Activated CD4-positive, alpha-beta T cell treated with anti-CD3 and anti-CD28 coated beads, Interleukin-2, amount 50 U/mL, for 48 hours (primary cell): ENCODE measurements around the gene CLIP2.
"Not testable (repeated sequence)": the region's sequence is repeated elsewhere in the genome, so short reads cannot be mapped to it uniquely, and the experiment has no call there.

Source experiments
- DNase-seq, 2 experiments: peaks; one replicate each; pipeline ENCODE4 v3.0.0-alpha.2; 2020

The CLIP2 gene

DNA sequence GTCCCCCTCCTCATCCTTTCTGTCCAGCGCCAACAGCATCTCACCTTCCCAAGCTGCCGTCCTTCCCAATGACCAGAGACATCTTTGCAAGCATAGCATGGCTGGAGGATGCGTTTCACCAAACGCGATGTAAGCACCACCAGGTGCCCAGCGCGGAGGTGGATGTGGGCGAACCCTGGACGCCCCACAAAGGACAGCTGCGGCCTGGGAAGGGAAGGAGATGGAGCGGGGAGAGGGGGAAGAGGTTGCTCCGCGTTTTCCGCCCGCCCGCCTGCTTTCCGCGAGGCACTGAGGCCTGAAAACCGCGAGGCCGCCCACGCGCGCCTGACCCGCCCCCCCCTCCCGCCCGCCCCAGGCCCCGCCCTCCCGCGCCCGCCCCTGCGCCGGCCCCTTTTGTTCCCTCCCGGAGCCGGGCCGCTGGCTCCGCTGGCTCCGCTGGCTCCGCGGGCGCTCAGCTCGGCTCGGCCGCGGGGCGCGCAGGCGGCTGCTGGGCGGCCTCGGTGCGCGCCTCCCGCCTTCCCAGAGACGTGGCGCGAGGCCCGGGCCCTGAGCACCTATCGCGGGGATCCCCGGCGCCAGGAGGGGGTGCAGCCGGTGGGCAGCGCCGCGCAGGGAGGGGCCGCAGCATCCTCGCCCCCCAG, at the start of gene CLIP2:
Gene CLIP2, plus strand, starts transcription at position 390 of the 641 bp plus-strand sequence. CDS start 28,140 bp downstream, outside the sequence.
- peak; percentile 76 to 79 for DNase-seq

GRCh38 chr7:74240482-74240881, 48.7 kb upstream of the CLIP2 start:
- no peak for DNase-seq

- no peak for DNase-seq
These were observed 47.1 kb upstream of the CLIP2 start for GRCh38 chr7:74242122-74242443.

- no peak for DNase-seq
These were observed 42.7 kb upstream of the CLIP2 start for GRCh38 chr7:74246497-74246896.

DNA sequence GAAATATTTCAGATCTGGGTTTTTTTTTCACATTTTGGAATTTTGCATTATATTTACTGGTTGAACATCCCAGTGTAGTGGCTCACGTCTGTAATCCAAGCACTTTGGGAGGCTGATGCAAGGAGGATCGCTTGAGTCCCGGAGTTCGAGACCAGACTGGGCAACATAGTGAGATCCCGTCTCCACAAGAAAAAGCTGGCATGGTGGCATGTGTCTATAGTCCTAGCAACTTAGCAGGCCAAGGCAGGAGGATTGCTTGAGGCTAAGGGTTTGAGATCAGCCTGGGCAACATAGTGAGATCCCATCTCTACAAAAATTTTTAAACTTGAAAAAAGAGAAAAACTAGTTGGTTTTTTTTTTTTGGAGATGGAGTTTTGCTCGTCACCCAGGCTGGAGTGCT, 41.1 kb upstream of the CLIP2 start:
- no peak for DNase-seq

- DNase-seq: not testable (repeated sequence)
These were observed 40.1 kb upstream of the CLIP2 start for GRCh38 chr7:74249058-74249457.

DNA sequence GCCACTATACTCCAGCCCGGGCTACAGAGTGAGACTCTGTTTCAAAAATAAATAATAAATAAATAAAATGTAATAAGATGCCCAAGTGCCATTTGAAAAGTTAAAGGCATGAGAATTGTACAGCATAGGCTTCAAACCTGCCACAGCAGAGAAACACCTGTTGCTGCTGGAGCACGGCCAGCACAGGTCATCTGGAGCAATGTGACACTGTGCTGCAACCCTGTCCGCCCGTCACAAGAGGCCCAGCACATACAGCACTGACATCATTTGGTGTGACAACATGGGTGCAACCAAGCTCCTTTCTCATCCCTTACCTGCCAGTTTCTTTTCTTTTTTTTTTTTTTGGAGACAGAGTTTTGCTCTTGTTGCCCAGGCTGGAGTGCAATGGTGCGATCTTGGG, 36.3 kb upstream of the CLIP2 start:
- no peak for DNase-seq

- no peak for DNase-seq
These were observed 35.9 kb upstream of the CLIP2 start for GRCh38 chr7:74253331-74253730.

DNA sequence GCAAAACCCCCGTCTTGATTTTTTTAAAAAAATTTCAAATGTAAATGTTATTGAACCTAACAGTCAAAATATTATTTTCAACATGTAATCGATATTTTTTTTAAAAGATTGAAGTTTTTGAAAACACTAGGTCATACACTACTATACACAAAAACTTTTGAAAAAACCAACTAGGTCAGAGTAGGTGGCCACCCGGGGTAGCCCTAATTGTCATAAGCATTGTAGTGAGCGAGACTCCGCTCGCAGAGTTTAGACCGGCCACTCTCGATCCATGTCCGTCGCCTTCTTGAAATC, 35.4 kb upstream of the CLIP2 start:
- DNase-seq: no peak

DNA sequence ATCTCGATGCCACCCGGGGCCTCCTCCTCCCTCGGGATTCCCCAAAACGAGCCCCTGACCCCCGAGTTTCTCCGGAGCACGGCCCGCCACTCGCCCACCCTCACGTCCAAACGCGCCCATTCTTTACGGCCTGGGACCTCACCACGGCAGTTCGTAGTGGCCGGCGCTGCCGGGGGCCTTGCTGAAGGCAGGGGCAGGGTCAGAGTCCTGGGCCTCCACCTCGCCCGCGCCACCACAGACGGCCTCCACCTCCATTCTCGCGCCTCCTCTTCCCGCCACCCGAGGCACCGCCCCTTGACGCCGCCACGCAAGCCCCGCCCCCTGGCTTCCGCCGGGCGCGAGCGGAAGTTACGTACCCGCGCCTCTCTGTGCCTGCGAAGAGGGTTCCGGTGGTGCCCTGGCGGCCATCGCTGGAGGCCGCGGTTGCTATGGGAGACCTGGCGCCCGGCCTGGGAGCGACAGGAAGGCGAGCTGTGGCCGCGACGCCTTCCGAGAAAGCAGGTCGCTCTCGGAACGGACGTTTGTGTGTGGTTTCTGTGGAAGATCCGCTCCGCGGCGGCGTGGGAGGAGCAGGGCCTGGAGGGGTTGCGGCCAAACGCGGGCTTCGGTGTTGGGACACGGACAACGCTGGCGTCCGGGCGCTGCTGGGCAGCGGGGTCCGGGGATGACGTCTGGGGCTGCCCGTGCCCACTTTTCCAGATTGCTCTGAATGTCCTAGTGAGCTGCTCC, 34.9 kb upstream of the CLIP2 start, which contains the start of gene RFC2:
Gene RFC2, minus strand, starts transcription at position 271 of the 729 bp plus-strand sequence. Its CDS starts 16 bp downstream, at position 255.
- DNase-seq: peak; percentile 97

GRCh38 chr7:74254858-74255379, 34.3 kb upstream of the CLIP2 start:
- peak in 1 of 2 experiments; percentile 19 for DNase-seq

GRCh38 chr7:74255461-74255860, 33.7 kb upstream of the CLIP2 start:
- DNase-seq: not testable (repeated sequence)

GRCh38 chr7:74256491-74257408, 32.5 kb upstream of the CLIP2 start:
- DNase-seq: no peak

DNA sequence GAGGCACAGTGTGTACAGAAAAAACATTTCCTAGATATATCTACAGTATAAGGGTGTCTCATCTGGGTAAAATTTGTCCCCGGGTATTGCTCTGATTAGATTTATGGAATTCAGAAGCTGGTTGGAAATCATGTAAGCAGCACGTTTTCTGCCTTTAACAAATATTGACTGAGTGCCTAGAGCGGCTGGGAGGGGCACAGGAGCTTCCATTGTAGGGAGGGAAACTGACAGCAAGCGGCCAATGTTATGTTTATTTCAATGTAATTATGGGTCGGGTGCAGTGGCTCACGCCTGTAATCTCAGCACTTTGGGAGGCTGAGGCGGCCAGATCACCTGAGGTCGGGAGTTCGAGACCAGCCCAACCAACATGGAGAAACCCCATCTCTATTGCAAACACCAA, 30.6 kb upstream of the CLIP2 start:
- no peak for DNase-seq

DNA sequence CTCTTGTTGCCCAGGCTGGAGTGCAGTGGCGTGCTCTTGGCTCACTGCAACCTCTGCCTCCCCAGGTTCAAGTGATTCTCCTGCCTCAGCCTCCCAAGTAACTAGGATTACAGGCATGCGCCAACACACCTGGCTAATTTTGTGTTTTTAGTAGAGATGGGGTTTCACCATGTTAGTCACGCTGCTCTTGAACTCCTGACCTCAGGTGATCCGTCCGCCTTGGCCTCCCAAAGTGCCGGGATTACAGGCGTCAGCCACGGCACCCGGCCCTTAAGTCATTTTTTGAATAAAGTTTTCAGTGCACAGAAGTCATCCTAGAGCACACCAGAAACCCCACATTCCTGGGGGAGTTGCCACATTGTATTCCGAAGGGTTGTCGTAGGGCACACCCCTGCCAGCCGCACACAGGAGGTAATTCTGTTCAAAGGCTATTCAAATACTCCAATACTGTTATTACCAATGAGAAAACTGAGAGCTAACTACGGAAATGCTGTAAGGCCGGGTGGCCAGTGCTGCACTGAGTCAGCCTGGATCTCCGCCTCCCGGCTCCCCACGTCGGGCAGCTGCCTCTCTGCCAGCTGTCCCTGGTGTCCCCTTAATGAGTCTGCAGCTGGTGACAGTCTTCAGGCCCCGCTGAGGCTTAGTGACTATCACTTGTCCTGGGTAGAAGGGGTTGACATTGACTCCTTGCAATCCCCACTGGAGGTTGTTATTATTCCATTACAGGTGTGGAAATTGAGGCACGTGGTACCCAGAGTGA, 26.4 kb upstream of the CLIP2 start:
- no peak for DNase-seq

DNA sequence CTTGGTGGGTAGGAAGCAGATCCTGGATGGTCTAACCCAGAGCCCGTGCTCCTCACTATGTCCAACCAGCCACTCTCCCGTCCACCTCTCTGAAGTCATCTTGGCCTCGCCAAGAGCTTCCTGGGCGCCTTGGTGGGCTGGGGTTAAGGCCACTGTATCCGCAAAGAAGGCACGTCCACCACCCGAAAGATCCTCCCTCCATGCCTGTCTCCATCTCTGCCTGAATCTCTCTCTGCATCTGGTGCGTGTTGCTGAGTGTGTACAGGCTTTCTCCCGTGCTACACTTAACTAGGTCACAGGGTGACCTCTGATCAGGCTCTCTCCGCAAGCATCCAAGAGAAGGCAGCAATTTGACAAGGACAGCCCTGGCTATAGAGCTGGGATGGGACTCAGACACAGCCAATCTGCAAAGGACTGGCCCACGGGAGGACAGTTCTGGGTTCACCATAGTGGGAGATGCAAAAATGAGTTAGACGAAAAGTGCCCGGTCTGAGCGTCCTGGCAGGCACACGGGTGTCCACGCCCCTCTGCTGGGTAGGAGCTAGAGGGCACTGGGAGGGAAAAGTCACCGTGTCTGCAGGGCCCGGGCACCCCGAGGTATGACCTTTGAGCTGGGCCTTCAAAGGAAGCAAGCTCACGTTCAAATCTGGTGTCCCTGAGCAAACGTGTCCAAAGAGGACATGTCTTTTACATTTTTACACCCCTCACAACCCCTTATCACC, 25.6 kb upstream of the CLIP2 start:
- no peak for DNase-seq

DNA sequence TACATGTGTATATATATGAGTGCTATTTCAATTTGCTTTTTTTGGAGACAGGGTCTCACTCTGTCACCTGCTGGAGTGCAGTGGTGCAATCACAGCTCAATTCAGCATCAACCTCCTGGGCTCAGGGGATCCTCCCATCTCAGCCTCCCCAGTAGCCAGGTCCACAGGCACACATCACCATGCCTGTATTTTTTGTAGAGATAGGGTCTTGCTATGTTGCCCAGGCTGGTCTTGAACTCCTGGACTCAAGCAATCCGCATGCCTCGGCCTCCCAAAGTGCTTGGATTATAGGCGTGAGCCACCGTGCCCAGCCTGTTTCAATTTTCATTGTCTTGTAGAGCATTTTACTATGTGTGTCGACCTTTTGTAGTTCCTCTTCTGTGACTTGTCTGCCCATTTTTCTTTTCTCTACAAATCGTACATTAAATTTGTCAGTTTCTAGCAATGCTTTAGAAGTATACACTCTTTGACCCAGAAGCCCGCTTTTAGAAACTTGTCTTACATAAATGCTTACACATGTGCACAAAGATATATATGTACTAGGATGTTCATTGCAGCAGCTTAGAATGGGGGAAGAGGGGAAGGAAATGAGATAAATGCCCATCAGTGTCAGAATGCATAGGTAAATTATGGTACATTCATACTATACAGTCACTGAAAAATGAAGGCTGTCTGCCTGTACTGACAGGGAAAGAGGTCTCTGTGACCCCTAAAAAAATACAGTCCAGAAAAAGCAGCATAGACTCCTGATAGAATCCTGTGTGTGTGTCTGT, 22.8 kb upstream of the CLIP2 start:
- DNase-seq: no peak

DNA sequence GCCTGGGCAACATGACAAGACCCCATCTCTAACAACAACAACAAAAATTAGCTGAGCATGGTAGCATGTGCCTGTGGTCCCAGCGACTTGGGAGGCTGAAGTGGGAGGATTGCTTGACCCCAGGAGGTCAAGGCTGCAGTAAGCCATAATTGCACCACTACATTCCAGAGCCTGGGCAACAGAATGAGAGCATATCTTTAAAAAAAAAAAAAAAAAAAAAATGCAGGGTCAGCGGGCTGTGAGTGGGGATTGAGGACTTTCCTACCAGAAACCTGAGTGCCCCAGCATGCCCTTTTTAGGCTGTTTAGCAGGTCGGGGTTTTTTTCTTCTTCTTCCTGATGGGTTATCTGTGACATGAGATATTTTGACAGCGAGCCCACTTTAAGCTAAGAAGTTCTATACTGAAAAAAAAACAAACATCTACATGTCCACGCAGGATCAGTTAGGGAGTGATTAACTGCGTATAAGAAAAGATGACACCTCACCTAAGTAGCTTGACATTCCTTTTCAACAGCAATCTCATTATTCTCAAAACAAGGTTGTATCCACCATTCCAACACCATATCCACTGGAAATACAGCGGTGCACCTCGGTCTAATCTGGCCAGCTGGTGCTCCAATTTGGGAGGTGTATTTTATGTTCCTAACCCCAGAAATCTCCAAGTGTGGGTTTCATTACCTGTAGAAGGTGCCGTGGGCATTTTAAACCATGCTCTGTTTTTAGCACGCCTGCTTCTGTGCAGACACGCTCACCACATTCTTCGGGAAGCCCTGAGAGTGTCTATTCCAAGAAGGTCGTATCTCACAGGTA, 21.2 kb upstream of the CLIP2 start:
- DNase-seq: no peak

DNA sequence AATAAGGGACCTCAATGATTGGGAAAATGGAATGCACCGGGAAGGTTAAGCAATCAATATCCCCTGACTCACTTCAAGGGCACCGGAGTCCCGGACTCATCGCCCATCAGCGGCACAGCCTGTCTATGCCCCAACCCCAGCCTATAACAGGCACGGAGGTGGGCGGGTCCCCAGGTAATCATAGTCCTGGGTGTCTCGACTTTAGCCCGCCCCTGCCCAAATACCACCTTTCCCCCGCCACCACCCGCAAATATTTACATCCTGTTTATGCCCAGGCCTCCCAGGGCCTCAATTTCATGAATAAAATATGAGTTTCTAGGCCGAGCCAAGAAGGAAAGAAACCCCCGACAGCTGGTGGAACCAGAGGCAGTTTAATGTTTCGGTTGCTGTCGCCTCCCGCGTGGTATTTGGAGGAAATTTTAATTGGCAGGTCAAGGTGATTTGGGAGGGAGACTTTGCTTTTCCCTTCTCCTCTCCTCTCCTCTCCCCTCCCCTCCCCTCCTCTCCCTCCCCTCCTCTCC, 19.4 kb upstream of the CLIP2 start:
- DNase-seq: peak; percentile 53 to 60

- DNase-seq: no peak
These were observed 17.5 kb upstream of the CLIP2 start for GRCh38 chr7:74271742-74272141.
